Endothelial cell of umbilical vein (primary cell): ENCODE measurements around the gene ZBTB7C.

Experiments used
- FOS ChIP-seq: IDR thresholded peaks from 2 replicates; pipeline ENCODE4 v1.6.1; 2011; ENCODE audit warnings: mild to moderate bottlenecking, low read length, moderate library complexity, borderline replicate concordance; ENCODE audit not compliant: insufficient read depth
- MYC ChIP-seq: IDR thresholded peaks from one replicate; pipeline ENCODE4 v1.6.1; 2011; ENCODE audit warnings: mild to moderate bottlenecking, low read depth, low read length
- POLR2A ChIP-seq: IDR thresholded peaks from 2 replicates; pipeline ENCODE4 v1.6.1; 2012; ENCODE audit warnings: low read depth, mild to moderate bottlenecking, control low read depth, low read length
- POLR2AphosphoS5 ChIP-seq: IDR thresholded peaks from 2 replicates; pipeline ENCODE4 v1.6.1; 2012; ENCODE audit warnings: low read depth, mild to moderate bottlenecking, control low read depth, low read length, moderate library complexity; ENCODE audit not compliant: insufficient read depth
- TF ChIP-seq, protein P1 (sequence below), 2 donors: IDR thresholded peaks; 1 replicate in 1 of 2; 2 replicates in 1 of 2; pipeline ENCODE4 v1.5.1; 2011; ENCODE audit warnings: low read length in 2 of 2, mild to moderate bottlenecking in 2 of 2, moderate library complexity in 2 of 2, control low read depth in 1 of 2, inconsistent platforms in 1 of 2, low read depth in 1 of 2; ENCODE audit not compliant: insufficient read depth in 1 of 2; ENCODE audit errors: extremely low read depth in 1 of 2
- TF ChIP-seq, protein P2 (sequence below): IDR thresholded peaks from 2 replicates; pipeline ENCODE4 v1.6.1; 2011; ENCODE audit not compliant: insufficient read depth, insufficient read length

DNA sequence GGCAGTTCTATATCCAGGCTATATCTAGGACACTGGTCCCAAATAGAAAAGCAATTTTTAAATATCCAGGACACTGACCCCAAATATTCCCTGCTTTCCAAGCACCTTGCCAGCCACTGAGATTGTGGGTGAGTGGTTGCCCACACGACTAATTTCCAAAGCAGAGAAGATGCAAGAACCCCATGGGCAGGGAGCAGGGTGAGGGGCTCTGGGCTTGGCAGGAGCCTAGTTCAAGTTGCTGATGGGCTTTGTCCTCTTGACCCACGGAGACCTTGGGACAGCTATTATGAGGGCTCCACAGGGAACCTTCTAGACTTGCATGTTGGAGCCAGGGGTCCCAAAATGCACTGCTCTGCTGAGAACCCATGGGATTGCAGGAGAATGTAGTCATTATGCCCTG is 332.7 kb downstream of the ZBTB7C start:
- TF ChIP-seq FOS (no peak), POLR2AphosphoS5 (no peak), POLR2A (no peak), MYC (no peak)
- TF ChIP-seq, protein P1, sequence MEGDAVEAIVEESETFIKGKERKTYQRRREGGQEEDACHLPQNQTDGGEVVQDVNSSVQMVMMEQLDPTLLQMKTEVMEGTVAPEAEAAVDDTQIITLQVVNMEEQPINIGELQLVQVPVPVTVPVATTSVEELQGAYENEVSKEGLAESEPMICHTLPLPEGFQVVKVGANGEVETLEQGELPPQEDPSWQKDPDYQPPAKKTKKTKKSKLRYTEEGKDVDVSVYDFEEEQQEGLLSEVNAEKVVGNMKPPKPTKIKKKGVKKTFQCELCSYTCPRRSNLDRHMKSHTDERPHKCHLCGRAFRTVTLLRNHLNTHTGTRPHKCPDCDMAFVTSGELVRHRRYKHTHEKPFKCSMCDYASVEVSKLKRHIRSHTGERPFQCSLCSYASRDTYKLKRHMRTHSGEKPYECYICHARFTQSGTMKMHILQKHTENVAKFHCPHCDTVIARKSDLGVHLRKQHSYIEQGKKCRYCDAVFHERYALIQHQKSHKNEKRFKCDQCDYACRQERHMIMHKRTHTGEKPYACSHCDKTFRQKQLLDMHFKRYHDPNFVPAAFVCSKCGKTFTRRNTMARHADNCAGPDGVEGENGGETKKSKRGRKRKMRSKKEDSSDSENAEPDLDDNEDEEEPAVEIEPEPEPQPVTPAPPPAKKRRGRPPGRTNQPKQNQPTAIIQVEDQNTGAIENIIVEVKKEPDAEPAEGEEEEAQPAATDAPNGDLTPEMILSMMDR (IDR thresholded peaks at IDR 0.05; ENCODE audit: extremely low read depth in 1 of 2, insufficient read depth in 1 of 2, low read depth in 1 of 2, low read length in 2 of 2): no peak
- TF ChIP-seq, protein P2, sequence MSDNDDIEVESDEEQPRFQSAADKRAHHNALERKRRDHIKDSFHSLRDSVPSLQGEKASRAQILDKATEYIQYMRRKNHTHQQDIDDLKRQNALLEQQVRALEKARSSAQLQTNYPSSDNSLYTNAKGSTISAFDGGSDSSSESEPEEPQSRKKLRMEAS: no peak
